Kidney epithelial cell (primary cell): Measurements from ENCODE around the gene FRMD3. TPM values are rescaled to one million over a fixed set of nuclear protein-coding genes. Genes with fewer than 3 reads are reported as not detected.

Source experiments
- DNase-seq: peaks from one replicate; pipeline ENCODE4 v3.0.0-alpha.2; 2010; ENCODE audit warnings: low read depth
- H3K27me3 ChIP-seq: 2 replicates; pipeline ENCODE4 v1.6.0; 2011; ENCODE audit warnings: low read length; ENCODE audit not compliant: control insufficient read depth, insufficient read depth
- H3K36me3 ChIP-seq: 2 replicates; pipeline ENCODE4 v1.5.1; 2011; ENCODE audit warnings: low read length; ENCODE audit not compliant: control insufficient read depth, insufficient read depth
- H3K4me3 ChIP-seq: 2 replicates; pipeline ENCODE4 v1.5.1; 2011; ENCODE audit warnings: low read depth, mild to moderate bottlenecking, control low read depth, low read length
- total RNA-seq: library from RNA; depleted of rRNA; stranded (reverse); fragments of >200 nt; gene quantifications from 2 replicates; pipeline ENCODE4 v1.2.3, GENCODE V29; 2015
- TF ChIP-seq, protein P1 (sequence below): IDR thresholded peaks from 2 replicates; pipeline ENCODE4 v1.5.1; 2011; ENCODE audit warnings: mild to moderate bottlenecking, moderate library complexity, low read length, control low read depth, inconsistent platforms; ENCODE audit not compliant: insufficient read depth, poor library complexity, severe bottlenecking

Gene FRMD3
- total RNA-seq, 1 donor from 2014 or later: 5.2 TPM

DNA sequence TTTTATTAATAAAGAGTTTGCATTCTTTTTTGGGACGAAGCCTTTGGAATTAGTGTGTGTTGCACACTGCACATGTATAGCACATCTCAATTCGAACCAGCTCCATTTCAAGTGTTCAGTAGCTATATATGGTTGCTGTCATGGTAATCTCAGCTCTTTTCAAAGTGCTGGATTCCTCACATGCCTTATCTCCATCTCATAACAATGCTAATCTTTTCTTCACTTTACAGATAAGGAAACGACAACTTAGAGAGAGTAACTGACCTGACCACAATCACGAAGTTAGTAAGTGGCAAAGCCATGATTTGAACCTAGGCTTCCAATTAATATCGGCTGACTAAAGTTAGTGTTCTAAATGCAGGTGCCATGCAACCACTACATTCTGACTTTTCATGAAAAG, 270.5 kb downstream of the FRMD3 start:
- H3K36me3 ChIP-seq: no peaks in the 10 kb centered on the region
- TF ChIP-seq, protein P1, sequence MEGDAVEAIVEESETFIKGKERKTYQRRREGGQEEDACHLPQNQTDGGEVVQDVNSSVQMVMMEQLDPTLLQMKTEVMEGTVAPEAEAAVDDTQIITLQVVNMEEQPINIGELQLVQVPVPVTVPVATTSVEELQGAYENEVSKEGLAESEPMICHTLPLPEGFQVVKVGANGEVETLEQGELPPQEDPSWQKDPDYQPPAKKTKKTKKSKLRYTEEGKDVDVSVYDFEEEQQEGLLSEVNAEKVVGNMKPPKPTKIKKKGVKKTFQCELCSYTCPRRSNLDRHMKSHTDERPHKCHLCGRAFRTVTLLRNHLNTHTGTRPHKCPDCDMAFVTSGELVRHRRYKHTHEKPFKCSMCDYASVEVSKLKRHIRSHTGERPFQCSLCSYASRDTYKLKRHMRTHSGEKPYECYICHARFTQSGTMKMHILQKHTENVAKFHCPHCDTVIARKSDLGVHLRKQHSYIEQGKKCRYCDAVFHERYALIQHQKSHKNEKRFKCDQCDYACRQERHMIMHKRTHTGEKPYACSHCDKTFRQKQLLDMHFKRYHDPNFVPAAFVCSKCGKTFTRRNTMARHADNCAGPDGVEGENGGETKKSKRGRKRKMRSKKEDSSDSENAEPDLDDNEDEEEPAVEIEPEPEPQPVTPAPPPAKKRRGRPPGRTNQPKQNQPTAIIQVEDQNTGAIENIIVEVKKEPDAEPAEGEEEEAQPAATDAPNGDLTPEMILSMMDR: no peak
- H3K4me3 ChIP-seq: no peak overlapping the region
- H3K27me3 ChIP-seq: no peaks in the 10 kb centered on the region
- DNase-seq: no peak

DNA sequence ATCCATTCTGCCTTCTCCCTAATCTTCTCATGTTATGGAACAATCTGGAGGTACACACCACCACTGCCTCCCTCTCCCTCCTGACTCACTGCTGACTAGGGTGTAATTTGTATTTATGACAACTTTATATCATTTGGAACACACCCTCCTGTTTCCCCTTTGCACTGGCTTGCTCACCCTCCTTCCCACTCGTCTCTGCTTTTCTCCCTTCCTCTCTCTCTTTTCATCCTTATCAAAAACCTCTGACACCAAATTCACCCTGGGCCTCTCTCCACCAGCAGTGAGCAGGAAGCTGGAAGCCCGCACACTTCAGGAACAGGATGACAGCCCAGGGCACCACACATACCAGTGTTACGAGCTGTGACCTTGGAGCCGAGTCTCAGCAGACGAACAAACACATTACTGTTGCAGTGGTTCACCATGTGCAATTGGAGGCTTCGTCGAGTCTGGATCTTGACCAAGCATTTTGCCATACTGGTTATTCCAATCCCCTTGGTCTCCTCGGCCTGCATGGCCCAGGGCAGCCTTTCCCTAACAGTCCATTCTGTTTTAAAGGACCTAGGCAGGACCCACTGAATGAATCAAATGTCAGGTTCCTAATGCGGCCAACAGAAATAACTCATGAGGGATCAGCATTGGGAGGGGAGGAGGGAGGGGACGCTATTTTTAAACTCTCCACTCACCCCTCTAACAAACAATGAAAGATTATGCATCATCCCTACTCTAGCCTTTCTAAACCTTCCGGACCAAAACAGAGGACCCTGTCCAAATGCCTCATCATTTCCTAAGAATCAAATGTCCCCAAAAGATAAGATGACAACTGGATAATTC, 271.3 kb downstream of the FRMD3 start:
- Histone ChIP-seq H3K36me3 (no peaks in the 10 kb centered on the region), H3K4me3 (no peak overlapping the region), H3K27me3 (no peaks in the 10 kb centered on the region)
- DNase-seq: peak; percentile 37
- TF ChIP-seq, protein P1: no peak

DNA sequence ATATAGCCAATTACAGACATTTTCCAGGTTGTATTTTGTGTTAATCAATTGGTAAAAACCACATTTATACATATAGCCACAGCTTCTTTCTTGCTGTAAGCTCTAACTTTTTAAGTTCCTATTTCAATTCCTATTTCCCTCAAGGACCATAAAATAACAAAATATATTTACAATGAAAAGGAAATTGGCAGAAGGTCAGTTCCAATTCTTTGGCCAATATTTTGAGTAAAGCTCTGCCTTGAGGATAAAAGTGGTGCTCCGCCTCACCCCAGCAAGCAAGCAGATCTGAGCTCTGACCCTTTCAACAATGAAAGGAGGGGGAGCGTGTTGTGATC, 271.9 kb downstream of the FRMD3 start:
- H3K27me3 ChIP-seq: no peaks in the 10 kb centered on the region
- no peaks in the 10 kb centered on the region for H3K36me3 ChIP-seq
- H3K4me3 ChIP-seq: no peak overlapping the region
- TF ChIP-seq, protein P1: no peak
- DNase-seq: no peak

DNA sequence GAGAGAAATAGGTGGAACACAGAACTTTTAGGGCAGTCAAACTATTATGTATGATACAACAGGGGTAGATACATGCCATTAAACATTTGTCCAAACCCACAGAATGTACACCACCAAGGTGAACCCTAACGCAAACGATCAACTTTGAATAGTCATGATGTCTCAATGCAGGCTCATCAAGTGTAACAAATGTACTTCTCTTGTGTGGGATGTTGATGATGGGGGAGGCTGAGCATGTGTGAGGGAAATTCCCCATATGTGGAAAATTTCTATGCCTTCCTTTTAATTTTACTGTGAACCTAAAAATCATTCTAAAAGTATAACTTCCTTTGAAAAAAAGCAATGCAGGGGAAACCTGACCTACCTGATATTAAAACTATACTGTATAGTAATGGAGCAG, 273.9 kb downstream of the FRMD3 start:
- Histone ChIP-seq H3K4me3 (no peak overlapping the region), H3K27me3 (no peaks in the 10 kb centered on the region), H3K36me3 (no peaks in the 10 kb centered on the region)
- DNase-seq: no peak
- TF ChIP-seq, protein P1: no peak

DNA sequence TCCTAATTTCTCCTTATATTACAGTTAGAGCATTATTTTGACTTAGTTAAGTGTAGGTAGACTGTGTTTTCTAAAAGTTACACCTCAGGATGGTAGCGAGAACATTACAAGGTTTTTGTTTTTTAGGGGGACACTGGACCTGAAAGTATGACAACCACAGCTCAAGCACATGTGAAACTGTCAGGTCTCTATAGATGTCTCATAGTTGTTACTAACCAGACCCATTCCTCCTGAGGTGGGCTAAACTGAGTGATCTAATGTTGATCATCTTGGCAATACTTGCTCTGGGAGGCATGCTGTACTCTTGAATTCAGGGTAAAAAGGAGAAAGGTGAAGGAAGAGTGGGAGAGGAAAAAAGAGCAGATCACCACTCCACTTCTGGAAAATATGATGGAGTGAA, 278.6 kb downstream of the FRMD3 start:
- no peak overlapping the region for H3K4me3 ChIP-seq
- no peaks in the 10 kb centered on the region for H3K27me3 ChIP-seq
- H3K36me3 ChIP-seq: no peaks in the 10 kb centered on the region
- TF ChIP-seq, protein P1: no peak
- DNase-seq: no peak
